WTC11 (cell line): ENCODE measurements around the gene ALDOA. TPM values are rescaled to one million over a fixed set of nuclear protein-coding genes. Genes with fewer than 3 reads are reported as not detected.

ENCODE experiments used
- ATAC-seq: fragments of 200-7000 bp; cut with Tn5 transposase; 2 replicates; pipeline ENCODE4 v1.10.0; 2021; ENCODE audit warnings: mild to moderate bottlenecking, moderate library complexity
- CTCF ChIA-PET: fragments of 300-600 bp; sonication (Branson Sonifier 250); formaldehyde crosslinking; loops from one replicate; lab custom pipeline; 2021; ENCODE audit warnings: antibody characterized with exemption; lab: Charles Lee
- POLR2A ChIA-PET: fragments of 350-600 bp; sonication (Branson Sonifier 250); formaldehyde crosslinking; loops from one replicate; lab custom pipeline; 2021; ENCODE audit warnings: antibody characterized with exemption; lab: Charles Lee
- DNase-seq: peaks from one replicate; pipeline ENCODE4 v3.0.0; 2021; ENCODE audit warnings: low spot score
- H3K27ac Mint-ChIP-seq: 2 replicates; pipeline ENCODE4 v1.8.0; 2021; ENCODE audit warnings: mixed read lengths
- H3K27me3 Mint-ChIP-seq: 2 replicates; pipeline ENCODE4 v1.8.0; 2021; ENCODE audit warnings: low read depth, mild to moderate bottlenecking, moderate library complexity, mixed read lengths
- H3K36me3 Mint-ChIP-seq: 2 replicates; pipeline ENCODE4 v1.8.0; 2021; ENCODE audit warnings: mixed read lengths
- H3K4me1 Mint-ChIP-seq: 2 replicates; pipeline ENCODE4 v1.8.0; 2022; ENCODE audit warnings: mixed read lengths
- H3K4me3 Mint-ChIP-seq: 2 replicates; pipeline ENCODE4 v1.8.0; 2021; ENCODE audit warnings: mild to moderate bottlenecking, moderate library complexity, mixed read lengths
- H3K9me3 Mint-ChIP-seq: 2 replicates; pipeline ENCODE4 v1.8.0; 2021; ENCODE audit warnings: mixed read lengths
- CREB1 ChIP-seq: sonication (generic); formaldehyde crosslinking; IDR thresholded peaks from 2 replicates; pipeline ENCODE4 v1.8.0; 2023; ENCODE audit warnings: mild to moderate bottlenecking, missing genetic modification reagents
- E2F1 ChIP-seq: sonication (generic); formaldehyde crosslinking; IDR thresholded peaks from 2 replicates; pipeline ENCODE4 v1.8.0; 2022; ENCODE audit warnings: mild to moderate bottlenecking, missing genetic modification reagents
- E2F5 ChIP-seq: sonication (generic); formaldehyde crosslinking; IDR thresholded peaks from 2 replicates; pipeline ENCODE4 v1.8.1; 2022; ENCODE audit warnings: mild to moderate bottlenecking, moderate library complexity, missing genetic modification reagents
- ELF4 ChIP-seq: sonication (generic); formaldehyde crosslinking; IDR thresholded peaks from 2 replicates; pipeline ENCODE4 v1.8.1; 2022; ENCODE audit warnings: low read depth, mild to moderate bottlenecking, moderate library complexity, missing genetic modification reagents
- ESRRA ChIP-seq: sonication (generic); formaldehyde crosslinking; IDR thresholded peaks from 2 replicates; pipeline ENCODE4 v1.8.1; 2022; ENCODE audit warnings: mild to moderate bottlenecking, missing genetic modification reagents, borderline replicate concordance
- ETV6 ChIP-seq: sonication (generic); formaldehyde crosslinking; IDR thresholded peaks from 2 replicates; pipeline ENCODE4 v1.8.1; 2022; ENCODE audit warnings: mild to moderate bottlenecking, missing genetic modification reagents
- FOXK1 ChIP-seq: sonication (generic); formaldehyde crosslinking; IDR thresholded peaks from 2 replicates; pipeline ENCODE4 v1.8.0; 2022; ENCODE audit warnings: mild to moderate bottlenecking, moderate library complexity, missing genetic modification reagents
- FOXP1 ChIP-seq: sonication (generic); formaldehyde crosslinking; IDR thresholded peaks from 2 replicates; pipeline ENCODE4 v1.8.0; 2022; ENCODE audit warnings: missing genetic modification reagents, mild to moderate bottlenecking, moderate library complexity, borderline replicate concordance
- HMGA2 ChIP-seq: fragments of 250-450 bp; sonication (Bioruptor Pico); IDR thresholded peaks from 2 replicates; pipeline ENCODE4 v1.4.0; 2021; ENCODE audit warnings: mild to moderate bottlenecking, moderate library complexity
- HMGXB4 ChIP-seq: sonication (generic); formaldehyde crosslinking; IDR thresholded peaks from 2 replicates; pipeline ENCODE4 v1.8.1; 2023; ENCODE audit warnings: mild to moderate bottlenecking, moderate library complexity, missing genetic modification reagents
- MAX ChIP-seq: sonication (generic); formaldehyde crosslinking; IDR thresholded peaks from 2 replicates; pipeline ENCODE4 v1.8.0; 2022; ENCODE audit warnings: mild to moderate bottlenecking, missing genetic modification reagents
- MLX ChIP-seq: sonication (generic); formaldehyde crosslinking; IDR thresholded peaks from 2 replicates; pipeline ENCODE4 v1.8.1; 2023; ENCODE audit warnings: mild to moderate bottlenecking, missing genetic modification reagents, moderate library complexity
- MXD4 ChIP-seq: fragments of 250-450 bp; sonication (Bioruptor Pico); IDR thresholded peaks from 2 replicates; pipeline ENCODE4 v1.8.0; 2021; ENCODE audit warnings: mild to moderate bottlenecking, moderate library complexity, borderline replicate concordance
- MYBL2 ChIP-seq: sonication (generic); formaldehyde crosslinking; IDR thresholded peaks from 2 replicates; pipeline ENCODE4 v1.8.1; 2023; ENCODE audit warnings: mild to moderate bottlenecking, moderate library complexity, missing genetic modification reagents
- NFE2L1 ChIP-seq: sonication (generic); formaldehyde crosslinking; IDR thresholded peaks from 2 replicates; pipeline ENCODE4 v1.8.1; 2023; ENCODE audit warnings: missing genetic modification reagents
- NFYB ChIP-seq: sonication (generic); formaldehyde crosslinking; conservative IDR thresholded peaks from 2 replicates; pipeline ENCODE4 v1.8.0; 2022; ENCODE audit warnings: low read depth, missing genetic modification reagents
- SMAD3 ChIP-seq: sonication (generic); formaldehyde crosslinking; IDR thresholded peaks from 2 replicates; pipeline ENCODE4 v1.8.0; 2022; ENCODE audit warnings: missing genetic modification reagents, mild to moderate bottlenecking, borderline replicate concordance
- TCF7 ChIP-seq: sonication (generic); formaldehyde crosslinking; IDR thresholded peaks from 2 replicates; pipeline ENCODE4 v1.8.0; 2022; ENCODE audit warnings: mild to moderate bottlenecking, low read depth, missing genetic modification reagents, moderate library complexity
- ZNF121 ChIP-seq: sonication (generic); formaldehyde crosslinking; IDR thresholded peaks from 2 replicates; pipeline ENCODE4 v1.8.0; 2023; ENCODE audit warnings: missing genetic modification reagents
- ZNF232 ChIP-seq: sonication (generic); formaldehyde crosslinking; IDR thresholded peaks from 2 replicates; pipeline ENCODE4 v1.8.0; 2022; ENCODE audit warnings: mild to moderate bottlenecking, missing genetic modification reagents
- ZNF423 ChIP-seq: fragments of 250-450 bp; sonication (Bioruptor Pico); IDR thresholded peaks from 2 replicates; pipeline ENCODE4 v2.1.2; 2022; ENCODE audit warnings: mild to moderate bottlenecking, moderate library complexity
- total RNA-seq: library from RNA; stranded (reverse); gene quantifications from 3 replicates; pipeline ENCODE4 v1.2.3, GENCODE V29; 2021
- TF ChIP-seq, protein P1 (sequence below): sonication (generic); formaldehyde crosslinking; IDR thresholded peaks from 2 replicates; pipeline ENCODE4 v1.8.0; 2022; ENCODE audit warnings: mild to moderate bottlenecking, missing genetic modification reagents
- TF ChIP-seq, protein P2 (sequence below): sonication (generic); formaldehyde crosslinking; IDR thresholded peaks from 2 replicates; pipeline ENCODE4 v1.8.1; 2022; ENCODE audit warnings: low read depth, mild to moderate bottlenecking, moderate library complexity, missing genetic modification reagents, borderline replicate concordance

Gene ALDOA
- total RNA-seq, 1 experiment from 2014 or later = 1,537 TPM

- no peak for TF ChIP-seq ZNF423
- TF ChIP-seq ETV6 (CRISPR knock-in tag) = no peak
- TF ChIP-seq MLX (CRISPR knock-in tag) = no peak
- no peak for TF ChIP-seq ELF4 (CRISPR knock-in tag)
- TF ChIP-seq SMAD3 (CRISPR knock-in tag) = no peak
- no peak for TF ChIP-seq NFYB (CRISPR knock-in tag)
- TF ChIP-seq, protein P1, sequence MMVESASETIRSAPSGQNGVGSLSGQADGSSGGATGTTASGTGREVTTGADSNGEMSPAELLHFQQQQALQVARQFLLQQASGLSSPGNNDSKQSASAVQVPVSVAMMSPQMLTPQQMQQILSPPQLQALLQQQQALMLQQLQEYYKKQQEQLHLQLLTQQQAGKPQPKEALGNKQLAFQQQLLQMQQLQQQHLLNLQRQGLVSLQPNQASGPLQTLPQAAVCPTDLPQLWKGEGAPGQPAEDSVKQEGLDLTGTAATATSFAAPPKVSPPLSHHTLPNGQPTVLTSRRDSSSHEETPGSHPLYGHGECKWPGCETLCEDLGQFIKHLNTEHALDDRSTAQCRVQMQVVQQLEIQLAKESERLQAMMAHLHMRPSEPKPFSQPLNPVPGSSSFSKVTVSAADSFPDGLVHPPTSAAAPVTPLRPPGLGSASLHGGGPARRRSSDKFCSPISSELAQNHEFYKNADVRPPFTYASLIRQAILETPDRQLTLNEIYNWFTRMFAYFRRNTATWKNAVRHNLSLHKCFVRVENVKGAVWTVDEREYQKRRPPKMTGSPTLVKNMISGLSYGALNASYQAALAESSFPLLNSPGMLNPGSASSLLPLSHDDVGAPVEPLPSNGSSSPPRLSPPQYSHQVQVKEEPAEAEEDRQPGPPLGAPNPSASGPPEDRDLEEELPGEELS (CRISPR knock-in tag) = no peak
Measured at GRCh38 chr16:30051518-30051917, 14.0 kb upstream of the ALDOA start (continued).

GRCh38 chr16:30052671-30053372, 12.7 kb upstream of the ALDOA start:
- POLR2A ChIA-PET = interaction anchor here (1.5 kb wide), 1 partner anchor 13 kb away, joined by 5 read pairs; the partner anchor contains the start of gene ALDOA
- peak; percentile 94 for DNase-seq
- ATAC-seq = peak; percentile 60
- no peaks in the 10 kb centered on the region for H3K9me3 Mint-ChIP-seq
- H3K4me3 Mint-ChIP-seq = peak overlapping the region; percentile 82
- CTCF ChIA-PET = interaction anchor here (1.0 to 6.8 kb wide), 6 partner anchors 9 to 204 kb away, joined by 4 to 89 read pairs (median 8); partner anchors contain the start of genes ALDOA, TBX6 and TLCD3B
- no peak overlapping the region for H3K27ac Mint-ChIP-seq
- H3K4me1 Mint-ChIP-seq = peaks cover 14% of the 10 kb centered on the region
- no peaks in the 10 kb centered on the region for H3K36me3 Mint-ChIP-seq
- peaks cover 37% of the 10 kb centered on the region for H3K27me3 Mint-ChIP-seq
- TF ChIP-seq HMGA2 (CRISPR knock-in tag) = peak; percentile 52; the same call in 1 of the 2 replicates
- peak; percentile 83 for TF ChIP-seq ZNF232
- peak; percentile 91; the same call in 1 of the 2 replicates for TF ChIP-seq NFE2L1 (CRISPR knock-in tag)
- TF ChIP-seq, protein P1 (CRISPR knock-in tag) = peak; percentile 83; the same call in 1 of the 2 replicates
- peak; percentile 69 for TF ChIP-seq FOXK1 (CRISPR knock-in tag)
- TF ChIP-seq, protein P2, sequence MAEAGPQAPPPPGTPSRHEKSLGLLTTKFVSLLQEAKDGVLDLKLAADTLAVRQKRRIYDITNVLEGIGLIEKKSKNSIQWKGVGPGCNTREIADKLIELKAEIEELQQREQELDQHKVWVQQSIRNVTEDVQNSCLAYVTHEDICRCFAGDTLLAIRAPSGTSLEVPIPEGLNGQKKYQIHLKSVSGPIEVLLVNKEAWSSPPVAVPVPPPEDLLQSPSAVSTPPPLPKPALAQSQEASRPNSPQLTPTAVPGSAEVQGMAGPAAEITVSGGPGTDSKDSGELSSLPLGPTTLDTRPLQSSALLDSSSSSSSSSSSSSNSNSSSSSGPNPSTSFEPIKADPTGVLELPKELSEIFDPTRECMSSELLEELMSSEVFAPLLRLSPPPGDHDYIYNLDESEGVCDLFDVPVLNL (CRISPR knock-in tag) = peak; percentile 92
- peak; percentile 98 for TF ChIP-seq MAX (CRISPR knock-in tag)
- peak; percentile 76; the same call in 1 of the 2 replicates for TF ChIP-seq CREB1 (CRISPR knock-in tag)
- peak; percentile 82; the same call in 1 of the 2 replicates for TF ChIP-seq ETV6 (CRISPR knock-in tag)
- peak; percentile 42; the same call in 1 of the 2 replicates for TF ChIP-seq HMGXB4 (CRISPR knock-in tag)
- TF ChIP-seq ESRRA = 0 out of 2 replicates have a peak, but pooled peaks have one; percentile 63
- TF ChIP-seq MYBL2 = peak; percentile 76
- 0 out of 2 replicates have a peak, but pooled peaks have one; percentile 19 for TF ChIP-seq TCF7 (CRISPR knock-in tag)
- no peak for TF ChIP-seq MXD4 (CRISPR knock-in tag)
- TF ChIP-seq E2F5 (CRISPR knock-in tag) = peak; percentile 100
- peak; percentile 86 for TF ChIP-seq E2F1 (CRISPR knock-in tag)
- no peak for TF ChIP-seq ZNF121 (CRISPR knock-in tag)
- peak; percentile 50; the same call in 1 of the 2 replicates for TF ChIP-seq FOXP1 (CRISPR knock-in tag)
